Astrocyte of the spinal cord (primary cell): ENCODE measurements around the gene ZCCHC17.
A peak's percentile ranks its signal among the peaks of the same experiment; 100 is the strongest.

ENCODE experiments used
- DNase-seq: peaks from one replicate; pipeline ENCODE4 v3.0.0; 2011; ENCODE audit warnings: low read depth, low spot score
- H3K4me3 ChIP-seq: 2 replicates; pipeline ENCODE4 v1.5.1; 2011; ENCODE audit warnings: low read depth, mild to moderate bottlenecking, low read length, moderate library complexity
- in situ Hi-C: cut with HindIII; loops from 2 replicates; pipeline ENCODE4 v1.10.0; 2017; ENCODE audit warnings: low sequenced_read_pairs
- TF ChIP-seq, protein P1 (sequence below): IDR thresholded peaks from 2 replicates; pipeline ENCODE4 v1.5.1; 2012; ENCODE audit warnings: low read depth, mild to moderate bottlenecking, low read length, inconsistent platforms

Gene ZCCHC17

DNA sequence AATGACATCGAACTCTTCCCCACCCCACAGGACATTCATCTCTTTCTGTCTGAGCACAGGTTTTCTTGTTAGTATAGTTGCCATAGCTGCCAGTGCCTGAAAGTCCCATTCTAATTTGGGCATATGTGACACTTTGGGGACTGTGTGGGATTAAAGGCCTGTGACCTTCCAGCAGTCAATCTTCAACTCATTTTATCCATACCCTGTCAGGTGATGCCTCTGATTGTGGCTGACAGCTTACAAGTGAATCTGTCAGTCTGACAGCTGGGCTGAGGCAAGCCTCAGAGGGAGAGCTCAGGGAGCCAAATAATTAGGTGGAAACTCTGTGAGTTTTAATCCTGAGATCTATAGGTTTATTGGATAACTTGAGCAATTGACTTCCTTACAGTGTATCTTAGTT, 29.6 kb downstream of the ZCCHC17 start:
- in situ Hi-C loops: no loop called here
- TF ChIP-seq, protein P1, sequence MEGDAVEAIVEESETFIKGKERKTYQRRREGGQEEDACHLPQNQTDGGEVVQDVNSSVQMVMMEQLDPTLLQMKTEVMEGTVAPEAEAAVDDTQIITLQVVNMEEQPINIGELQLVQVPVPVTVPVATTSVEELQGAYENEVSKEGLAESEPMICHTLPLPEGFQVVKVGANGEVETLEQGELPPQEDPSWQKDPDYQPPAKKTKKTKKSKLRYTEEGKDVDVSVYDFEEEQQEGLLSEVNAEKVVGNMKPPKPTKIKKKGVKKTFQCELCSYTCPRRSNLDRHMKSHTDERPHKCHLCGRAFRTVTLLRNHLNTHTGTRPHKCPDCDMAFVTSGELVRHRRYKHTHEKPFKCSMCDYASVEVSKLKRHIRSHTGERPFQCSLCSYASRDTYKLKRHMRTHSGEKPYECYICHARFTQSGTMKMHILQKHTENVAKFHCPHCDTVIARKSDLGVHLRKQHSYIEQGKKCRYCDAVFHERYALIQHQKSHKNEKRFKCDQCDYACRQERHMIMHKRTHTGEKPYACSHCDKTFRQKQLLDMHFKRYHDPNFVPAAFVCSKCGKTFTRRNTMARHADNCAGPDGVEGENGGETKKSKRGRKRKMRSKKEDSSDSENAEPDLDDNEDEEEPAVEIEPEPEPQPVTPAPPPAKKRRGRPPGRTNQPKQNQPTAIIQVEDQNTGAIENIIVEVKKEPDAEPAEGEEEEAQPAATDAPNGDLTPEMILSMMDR: no peak
- no peak for DNase-seq
- no peak overlapping the region for H3K4me3 ChIP-seq

DNA sequence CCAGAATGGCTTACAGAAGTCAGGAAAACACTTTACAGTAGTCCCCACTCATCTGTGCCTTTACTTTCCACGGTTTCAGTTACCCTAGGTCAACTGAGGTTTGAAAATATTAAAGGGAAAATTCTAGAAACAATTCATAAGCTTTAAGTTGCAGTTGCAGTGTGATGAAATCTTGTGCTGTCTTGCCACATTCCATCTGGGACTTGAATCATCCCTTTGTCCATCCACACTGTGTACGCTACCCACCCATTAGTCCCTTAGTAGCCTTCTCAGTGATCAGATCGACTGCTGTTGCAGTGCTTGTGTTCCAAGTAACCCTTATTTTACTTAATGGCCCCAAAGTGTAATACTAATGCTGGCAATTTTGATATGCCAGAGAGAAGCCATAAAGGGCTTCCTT, 30.5 kb downstream of the ZCCHC17 start:
- DNase-seq: peak; percentile 19
- in situ Hi-C loops: no loop called here
- H3K4me3 ChIP-seq: no peak overlapping the region
- TF ChIP-seq, protein P1: no peak

DNA sequence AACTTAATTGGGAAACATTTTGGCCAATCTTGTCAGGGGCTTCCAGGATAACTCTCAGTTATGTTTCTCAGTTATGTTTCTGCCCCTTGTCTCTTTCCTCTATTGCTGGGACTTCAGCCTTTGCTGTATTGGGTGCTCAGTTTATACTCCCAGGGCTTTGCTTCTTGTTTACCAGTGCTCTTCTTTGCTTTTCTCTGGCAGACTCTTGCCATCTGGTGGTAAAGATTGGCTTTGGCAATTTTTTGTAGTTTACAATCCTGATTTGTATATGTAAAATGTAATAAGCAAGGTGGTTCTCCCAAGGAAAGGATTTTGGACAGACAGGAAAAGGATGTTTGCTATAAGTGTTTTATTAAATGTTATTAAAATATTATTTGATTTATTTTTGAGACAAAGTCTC, 38.2 kb downstream of the ZCCHC17 start:
- in situ Hi-C loops: no loop called here
- TF ChIP-seq, protein P1: peak; percentile 58
- DNase-seq: peak; percentile 36
- no peak overlapping the region for H3K4me3 ChIP-seq

DNA sequence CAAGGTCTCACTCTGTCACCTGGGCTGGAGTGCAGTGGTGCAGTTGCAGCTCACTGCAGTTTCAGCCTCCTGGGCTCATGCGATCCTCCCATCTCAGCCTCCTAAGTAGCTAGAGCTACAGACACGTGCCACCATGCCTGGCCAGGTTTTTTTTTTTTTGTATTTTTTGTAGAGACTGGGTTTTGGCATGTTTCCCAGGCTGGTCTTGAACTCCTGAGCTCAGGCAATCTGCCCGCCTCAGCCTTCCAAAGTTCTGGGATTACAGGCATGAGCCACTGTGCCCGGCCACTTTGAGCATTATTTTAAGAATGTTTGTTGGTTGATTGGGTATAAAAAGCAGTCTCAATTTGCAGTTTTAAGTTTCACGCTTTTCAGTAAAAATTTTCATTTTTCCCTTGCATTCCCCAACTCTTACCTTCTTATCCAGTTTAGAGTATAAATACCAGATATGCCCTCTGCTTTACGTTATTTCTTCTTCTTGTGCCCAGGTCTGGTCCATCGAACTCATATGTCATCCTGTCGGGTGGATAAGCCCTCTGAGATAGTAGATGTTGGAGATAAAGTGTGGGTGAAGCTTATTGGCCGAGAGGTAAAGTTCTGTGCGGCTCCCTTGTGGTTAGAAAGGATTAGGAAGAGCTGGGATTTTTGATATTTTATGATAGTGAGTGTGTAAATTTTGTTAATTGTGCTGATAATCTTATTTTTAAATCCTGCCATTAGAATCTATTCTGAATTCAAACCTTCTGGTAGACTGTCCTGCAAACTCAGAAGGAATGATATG, 40.0 kb downstream of the ZCCHC17 start:
- in situ Hi-C loops: no loop called here
- no peak for DNase-seq
- H3K4me3 ChIP-seq: no peak overlapping the region
- TF ChIP-seq, protein P1: no peak

DNA sequence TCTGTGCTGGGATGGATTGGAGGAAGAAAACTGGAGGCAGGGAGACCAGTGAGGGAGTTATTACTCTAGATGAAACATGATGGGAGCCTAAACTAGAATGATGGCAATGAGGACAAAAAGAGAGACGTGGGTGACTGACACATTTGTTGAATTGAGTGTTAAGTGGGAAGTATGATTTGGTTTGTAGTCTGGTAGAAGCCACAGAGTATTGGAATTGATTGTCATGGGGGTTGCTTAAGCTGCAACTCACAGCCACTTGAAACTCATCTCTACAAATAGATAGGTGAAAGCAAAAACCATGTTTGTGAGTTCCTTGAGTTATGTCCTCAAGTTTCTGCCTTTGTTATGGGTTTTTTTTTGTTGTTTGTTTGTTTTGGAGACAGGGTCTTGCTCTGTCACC, 47.7 kb downstream of the ZCCHC17 start:
- TF ChIP-seq, protein P1: no peak
- H3K4me3 ChIP-seq: no peak overlapping the region
- in situ Hi-C loops: no loop called here
- DNase-seq: no peak

DNA sequence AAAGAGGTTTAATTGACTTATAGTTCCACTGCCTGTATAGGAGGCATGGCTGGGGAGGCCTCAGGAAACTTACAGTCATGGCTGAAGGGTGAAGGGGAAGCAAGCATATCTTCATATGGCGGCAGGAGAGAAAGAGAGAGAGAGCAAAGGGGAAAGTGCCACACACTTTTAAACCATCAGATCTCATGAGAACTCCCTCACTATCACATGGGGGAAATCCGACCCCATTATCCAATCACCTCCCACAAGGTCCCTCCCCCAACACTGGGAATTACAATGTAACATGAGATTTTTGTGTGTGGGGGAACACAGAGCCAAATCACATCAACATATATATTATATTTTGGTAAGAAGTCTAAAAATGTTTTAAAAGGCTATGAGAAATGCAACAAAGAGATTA, 48.8 kb downstream of the ZCCHC17 start:
- TF ChIP-seq, protein P1: no peak
- DNase-seq: no peak
- in situ Hi-C loops: no loop called here
- H3K4me3 ChIP-seq: no peak overlapping the region
